Right cardiac atrium (tissue), 5 donors: ENCODE measurements around the gene ADAM22. TPM values are rescaled to one million over a fixed set of nuclear protein-coding genes. Genes with fewer than 3 reads are reported as not detected.

Experiments used
- ATAC-seq, 2 donors: fragments of 200-7000 bp; cut with Tn5 transposase; one replicate each; pipeline versions ENCODE4 v1.8.0 to v1.9.1; 2020; ENCODE audit warnings: moderate library complexity in 2 of 2, mild to moderate bottlenecking in 1 of 2
- DNase-seq, 3 donors: peaks; one replicate each; pipeline ENCODE4 v3.0.0-alpha.2; 2020
- H3K27ac ChIP-seq: one replicate; pipeline ENCODE4 v1.5.1; 2013; ENCODE audit warnings: mild to moderate bottlenecking, low read length, control low read depth, moderate library complexity
- H3K27me3 ChIP-seq: one replicate; pipeline ENCODE4 v1.6.1; 2013; ENCODE audit not compliant: control insufficient read depth, insufficient read depth
- H3K4me1 ChIP-seq: one replicate; pipeline ENCODE4 v1.6.1; 2013; ENCODE audit warnings: low read length; ENCODE audit not compliant: control insufficient read depth, insufficient read depth
- H3K4me3 ChIP-seq: one replicate; pipeline ENCODE4 v1.5.1; 2013; ENCODE audit warnings: low read length, control low read depth
- H3K9me3 ChIP-seq: one replicate; pipeline ENCODE4 v1.6.1; 2013; ENCODE audit warnings: low read length; ENCODE audit not compliant: control insufficient read depth
- WGBS: extraction: QIAGEN DNeasy Blood & Tissue Kit; methylation state at CpG from one replicate; pipeline ENCODE4 v1.1.7; 2013; 5-methylcytosine and 5-hydroxymethylcytosine counted together
- intact Hi-C, 4 donors: fragments of 100-400 bp; cut with DNase I; formaldehyde crosslinking; loops; one replicate each; pipeline versions ENCODE4 v1.11.0 to v1.14.0; 2022 to 2023
- polyA plus RNA-seq: library from polyadenylated mRNA; stranded (reverse); fragments of 200-250 nt; gene quantifications from one replicate; pipeline ENCODE4 v1.2.3, GENCODE V29; 2013
- total RNA-seq, 4 donors: library from RNA; stranded (reverse); fragmentation: NEBNext Ultra II Directional; extraction: Animal tissue kit (Norgen Biotek cat#: 25700); gene quantifications; one replicate each; pipeline ENCODE4 v1.2.1, GENCODE V29; 2021
- donor health status: healthy with polysubstance abuse.
- donor health status: DM: no; HTN: yes; CAD: no.
- donor health status: DM: no; HTN: no; CAD: no.
- donor health status: DM: no; HTN: yes; CAD: no; lungs with severe emphysema.
- donor health status: DM: yes; HTN: yes; CAD: no.

Gene ADAM22
- total and polyA plus RNA-seq, 5 donors: 0.57 to 5.6 (median 2.9) TPM

DNA sequence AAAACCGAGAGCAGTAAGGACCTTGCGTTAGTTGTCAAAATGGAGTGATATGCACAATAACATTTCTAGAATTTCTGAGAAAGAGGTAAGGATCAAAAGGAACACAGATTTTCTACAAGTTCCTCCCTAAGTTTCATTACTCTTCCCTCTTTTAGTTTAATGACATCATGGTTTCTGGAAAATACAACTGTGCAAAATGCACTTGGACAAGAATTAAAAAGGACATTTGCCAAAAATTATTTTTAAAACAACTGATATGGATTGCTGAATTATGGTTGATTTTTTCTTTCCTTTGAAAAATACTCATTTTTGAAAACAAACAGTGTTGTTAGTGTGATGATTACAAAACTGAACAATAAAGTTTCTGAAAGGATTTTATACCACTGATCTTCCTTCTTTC is 233.7 kb downstream of the ADAM22 start:
- Histone ChIP-seq H3K27me3 (no peaks in the 10 kb centered on the region), H3K27ac (no peak overlapping the region), H3K4me3 (no peak overlapping the region), H3K4me1 (no peaks in the 10 kb centered on the region), H3K9me3 (no peaks in the 10 kb centered on the region)
- WGBS: 56% methylated on average over 2 of the region's 2 CpGs
- no peak for ATAC-seq
- no peak for DNase-seq
- intact Hi-C loops: no loop called here

DNA sequence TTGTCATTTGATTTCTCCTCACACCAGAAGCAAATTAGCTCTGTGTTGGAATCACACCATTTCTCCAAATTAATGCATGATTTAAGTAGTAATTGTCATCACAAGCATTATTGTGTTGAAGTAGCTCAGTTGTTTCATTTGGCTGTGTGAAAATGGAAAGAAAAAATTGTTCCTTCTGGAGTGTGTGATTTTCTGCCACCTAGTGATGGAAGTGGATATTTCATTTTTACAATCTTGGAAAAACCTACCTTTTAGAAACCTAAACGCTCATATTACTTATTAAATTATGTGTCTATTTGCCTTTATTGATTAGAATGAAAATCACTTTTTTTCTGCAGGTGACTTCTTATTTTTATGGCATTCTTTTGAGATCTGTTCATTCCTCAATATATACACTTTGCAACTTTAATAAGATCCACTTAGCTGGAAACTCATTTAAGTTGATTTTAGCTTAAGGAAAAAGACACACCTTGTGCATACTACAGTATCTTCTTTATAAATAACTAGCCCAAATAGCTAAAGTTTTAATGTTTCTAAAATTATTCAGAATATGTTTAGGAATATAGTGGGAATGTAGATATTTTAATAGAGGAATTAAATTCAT is 235.8 kb downstream of the ADAM22 start:
- no peak for DNase-seq
- Histone ChIP-seq H3K27me3 (no peaks in the 10 kb centered on the region), H3K27ac (no peak overlapping the region), H3K4me1 (no peaks in the 10 kb centered on the region), H3K9me3 (no peaks in the 10 kb centered on the region), H3K4me3 (no peak overlapping the region)
- 13% methylated on average over 1 of the region's 1 CpG for WGBS
- no peak for ATAC-seq
- intact Hi-C loops: no loop called here

DNA sequence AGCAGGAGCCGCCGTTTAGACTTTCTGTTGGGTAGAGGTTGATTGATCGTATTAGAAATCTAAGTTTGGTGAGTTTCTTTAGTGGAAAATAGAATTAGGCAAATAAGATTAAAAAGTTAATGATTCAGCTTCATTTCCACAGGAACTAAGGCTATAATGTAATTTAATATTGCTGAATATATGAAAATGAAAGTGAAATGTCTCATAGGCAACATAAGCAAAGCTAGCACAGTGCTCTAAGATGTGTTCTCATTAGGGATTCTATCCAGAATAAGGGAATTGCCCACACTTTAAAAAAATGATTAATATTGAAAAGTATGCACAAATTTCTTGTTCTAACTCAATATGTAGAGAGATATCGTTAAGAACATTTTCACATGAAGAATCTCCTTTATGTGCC is 238.8 kb downstream of the ADAM22 start:
- intact Hi-C loops: no loop called here
- H3K4me3 ChIP-seq: no peak overlapping the region
- no peak overlapping the region for H3K27ac ChIP-seq
- H3K4me1 ChIP-seq: no peaks in the 10 kb centered on the region
- no peaks in the 10 kb centered on the region for H3K27me3 ChIP-seq
- 96% methylated on average over 4 of the region's 4 CpGs for WGBS
- H3K9me3 ChIP-seq: no peaks in the 10 kb centered on the region
- ATAC-seq (no peak), DNase-seq (no peak)

DNA sequence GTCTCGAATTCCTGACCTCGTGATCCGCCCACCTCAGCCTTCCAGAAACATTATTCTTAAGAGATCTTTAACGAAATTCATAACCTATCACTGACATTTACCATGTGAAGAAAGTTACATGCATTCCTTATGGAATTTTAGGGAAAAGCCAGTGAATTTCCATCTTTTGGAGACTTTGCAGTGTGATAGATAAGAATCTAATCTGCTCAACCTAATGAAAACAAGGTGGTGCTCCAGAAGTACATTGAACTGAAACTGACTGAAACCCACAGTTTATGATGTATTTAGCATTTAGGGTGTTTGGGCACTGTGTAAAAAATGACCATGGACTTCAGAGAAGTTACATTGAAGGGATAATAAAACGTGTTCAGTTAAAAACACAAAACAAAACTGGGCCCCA is 242.1 kb downstream of the ADAM22 start:
- Histone ChIP-seq H3K27ac (no peak overlapping the region), H3K27me3 (no peaks in the 10 kb centered on the region), H3K9me3 (no peaks in the 10 kb centered on the region), H3K4me3 (no peak overlapping the region), H3K4me1 (no peaks in the 10 kb centered on the region)
- intact Hi-C loops: no loop called here
- 90% methylated on average over 5 of the region's 5 CpGs for WGBS
- DNase-seq (no peak), ATAC-seq (no peak)

DNA sequence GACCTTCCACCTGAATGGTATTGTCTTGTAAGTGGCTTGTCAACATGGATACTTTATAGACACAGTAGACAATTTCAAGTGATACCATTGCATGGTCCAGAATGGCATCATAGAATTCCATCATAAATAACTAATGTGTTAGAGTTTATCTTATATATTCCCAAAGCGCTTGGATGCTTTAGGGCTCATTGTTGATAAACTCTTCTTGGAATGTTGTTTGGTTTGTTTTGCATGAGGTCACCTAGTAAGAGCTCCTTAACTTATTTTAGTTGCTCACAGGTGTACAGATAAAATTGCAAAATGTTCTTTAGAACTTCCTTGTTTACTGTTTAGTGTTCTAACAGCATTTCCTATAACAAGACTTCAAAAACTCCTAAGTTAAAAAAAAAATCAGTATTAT is 249.0 kb downstream of the ADAM22 start:
- Histone ChIP-seq H3K9me3 (no peaks in the 10 kb centered on the region), H3K4me1 (no peaks in the 10 kb centered on the region), H3K27ac (no peak overlapping the region), H3K27me3 (no peaks in the 10 kb centered on the region), H3K4me3 (no peak overlapping the region)
- 95% methylated on average over 1 of the region's 1 CpG for WGBS
- DNase-seq (no peak), ATAC-seq (no peak)
- intact Hi-C loops: no loop called here

DNA sequence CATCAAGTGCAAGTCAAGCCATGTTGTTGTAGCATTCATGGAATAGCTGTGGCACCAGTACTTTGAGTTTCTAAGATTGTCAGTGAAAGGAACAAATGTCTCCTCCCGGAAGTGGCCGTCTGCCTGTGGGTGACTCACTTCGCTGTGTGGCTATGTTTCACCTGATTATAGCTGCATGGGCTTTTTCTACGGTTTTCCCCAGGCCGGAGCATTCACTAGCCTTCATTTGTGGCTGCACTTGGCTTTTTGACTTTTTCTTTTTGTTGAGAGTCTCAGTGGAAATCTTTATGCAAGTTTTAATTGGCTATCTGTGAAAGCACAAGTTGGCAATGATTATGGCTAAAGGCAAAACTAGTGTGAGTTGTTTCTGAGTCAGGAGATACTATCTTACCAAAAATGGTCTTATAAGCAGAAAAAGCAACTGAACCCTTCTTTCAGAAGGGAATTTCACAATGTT is 250.8 kb downstream of the ADAM22 start:
- Histone ChIP-seq H3K27me3 (no peaks in the 10 kb centered on the region), H3K4me3 (no peak overlapping the region), H3K9me3 (no peaks in the 10 kb centered on the region), H3K27ac (no peak overlapping the region), H3K4me1 (no peaks in the 10 kb centered on the region)
- WGBS: 85% methylated on average over 5 of the region's 5 CpGs
- intact Hi-C loops: no loop called here
- ATAC-seq (peak in 1 of 2 donors; percentile 22), DNase-seq (peak in 2 of 3 donors; percentile 20 to 38)

DNA sequence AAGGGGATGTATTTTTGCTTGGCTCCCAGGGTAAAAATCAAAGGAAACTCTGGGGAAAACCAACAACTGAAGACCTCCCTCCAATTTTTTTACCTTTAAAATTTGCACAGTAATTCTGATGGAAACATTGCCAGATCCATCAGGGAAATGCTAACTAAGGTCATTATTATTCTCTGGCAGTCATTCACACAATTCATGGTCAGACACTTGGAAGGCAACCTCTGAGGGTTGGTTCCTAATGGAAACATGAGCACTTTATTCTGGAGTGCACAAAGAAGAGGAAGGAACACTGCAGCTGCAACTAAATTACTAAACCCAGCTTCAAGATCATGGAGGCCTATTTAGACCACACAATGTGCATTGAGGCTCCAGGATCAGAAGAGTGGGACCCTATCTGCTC is 251.6 kb downstream of the ADAM22 start:
- intact Hi-C loops: no loop called here
- Histone ChIP-seq H3K27me3 (no peaks in the 10 kb centered on the region), H3K27ac (no peak overlapping the region), H3K4me1 (no peaks in the 10 kb centered on the region), H3K9me3 (no peaks in the 10 kb centered on the region), H3K4me3 (no peak overlapping the region)
- DNase-seq (no peak), ATAC-seq (no peak)

DNA sequence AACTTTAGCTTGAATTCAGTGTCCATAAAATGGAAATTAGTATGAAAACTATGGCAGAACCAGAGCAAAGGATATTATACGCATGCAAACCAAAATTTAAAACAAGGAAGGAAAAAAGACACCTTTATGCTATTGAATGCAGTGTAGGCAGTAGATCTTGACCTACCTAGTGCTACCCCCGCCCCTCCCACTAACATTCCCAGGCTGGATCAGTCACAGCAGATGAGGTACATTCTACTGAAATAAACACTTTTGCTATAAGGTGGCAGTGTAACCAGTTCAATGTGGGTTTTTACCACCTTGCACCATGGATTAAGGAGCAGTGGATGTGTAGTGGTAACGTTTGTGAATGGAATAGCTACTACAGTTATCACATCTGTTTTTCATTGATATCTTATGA is 257.9 kb downstream of the ADAM22 start:
- 83% methylated on average over 3 of the region's 3 CpGs for WGBS

DNA sequence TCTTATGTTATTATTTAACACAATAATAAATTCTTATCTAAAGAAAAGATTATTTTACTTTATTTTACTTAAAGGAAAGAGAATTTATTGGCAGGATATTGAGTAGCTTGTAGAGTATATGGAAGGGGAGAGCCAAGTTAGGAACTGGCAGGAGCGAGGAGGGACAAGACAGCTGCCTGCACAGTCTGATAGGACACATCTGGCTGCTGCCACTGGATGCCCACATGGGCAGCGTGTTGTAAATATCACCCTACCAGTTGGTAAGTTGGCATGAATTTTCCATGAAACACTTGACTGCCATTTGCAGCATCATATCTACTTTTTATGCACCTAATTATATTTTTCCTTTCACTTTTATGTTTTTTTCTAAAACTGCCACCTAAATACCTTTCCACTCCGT is 266.2 kb downstream of the ADAM22 start:
- no peak for ATAC-seq
- WGBS: 82% methylated on average over 3 of the region's 3 CpGs

More for the DNA sequence above, 257.9 kb downstream of the ADAM22 start:
- no peak overlapping the region for H3K4me3 ChIP-seq
- no peaks in the 10 kb centered on the region for H3K4me1 ChIP-seq
- ATAC-seq: no peak
- H3K9me3 ChIP-seq: no peaks in the 10 kb centered on the region
- DNase-seq: no peak
- intact Hi-C loops: no loop called here
- no peaks in the 10 kb centered on the region for H3K27me3 ChIP-seq
- H3K27ac ChIP-seq: no peak overlapping the region

DNA sequence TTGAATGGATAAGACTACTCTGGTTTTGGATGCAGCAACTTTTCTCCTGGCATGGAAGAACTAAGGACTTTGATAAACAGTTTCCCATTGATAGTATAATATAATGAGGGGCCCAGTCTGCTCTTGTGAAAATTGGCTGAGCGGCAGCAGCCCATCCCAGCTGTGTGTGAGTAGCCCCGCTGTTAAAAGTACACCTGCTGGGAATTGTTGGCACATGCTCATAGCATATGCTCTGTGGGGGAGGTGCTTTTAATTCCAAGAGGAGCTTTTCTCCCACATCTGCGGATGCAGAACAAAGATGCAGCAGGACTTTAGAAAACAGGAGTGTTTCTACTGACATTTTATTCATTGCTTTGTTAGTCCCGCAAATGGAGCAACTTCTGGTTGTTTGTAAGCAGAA is 266.7 kb downstream of the ADAM22 start:
- ATAC-seq: no peak
- WGBS: 61% methylated on average over 4 of the region's 4 CpGs
- H3K27me3 ChIP-seq: no peaks in the 10 kb centered on the region

More for the DNA sequence above, 266.2 kb downstream of the ADAM22 start:
- H3K4me1 ChIP-seq: peaks cover 1% of the 10 kb centered on the region
- no peaks in the 10 kb centered on the region for H3K27me3 ChIP-seq
- DNase-seq: no peak
- no peak overlapping the region for H3K4me3 ChIP-seq
- intact Hi-C loops: no loop called here
- H3K9me3 ChIP-seq: no peaks in the 10 kb centered on the region
- no peak overlapping the region for H3K27ac ChIP-seq

DNA sequence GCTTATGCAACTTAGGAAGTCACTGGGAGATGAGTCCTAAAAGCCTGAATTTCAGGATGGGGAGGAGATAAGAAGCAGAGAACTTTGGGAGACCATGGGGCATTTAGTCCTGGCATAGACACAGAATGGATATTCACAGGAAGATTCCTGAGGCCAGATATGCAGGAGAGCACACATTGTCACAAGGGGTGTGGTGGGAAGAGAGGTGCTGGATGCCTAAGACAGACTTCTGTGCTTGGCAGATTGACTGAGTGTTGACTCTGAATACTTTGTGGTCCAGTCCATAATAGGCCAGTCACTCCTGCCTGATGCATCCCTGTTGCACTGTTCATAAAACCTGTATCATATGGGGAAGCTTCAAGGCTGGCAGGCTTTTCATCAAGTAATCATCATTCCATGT is 267.3 kb downstream of the ADAM22 start:
- DNase-seq (no peak), ATAC-seq (no peak)
- no peak overlapping the region for H3K4me3 ChIP-seq

More for the DNA sequence above, 266.7 kb downstream of the ADAM22 start:
- Histone ChIP-seq H3K9me3 (no peaks in the 10 kb centered on the region), H3K27ac (no peak overlapping the region), H3K4me1 (peaks cover 1% of the 10 kb centered on the region), H3K4me3 (no peak overlapping the region)
- no peak for DNase-seq
- intact Hi-C loops: no loop called here

DNA sequence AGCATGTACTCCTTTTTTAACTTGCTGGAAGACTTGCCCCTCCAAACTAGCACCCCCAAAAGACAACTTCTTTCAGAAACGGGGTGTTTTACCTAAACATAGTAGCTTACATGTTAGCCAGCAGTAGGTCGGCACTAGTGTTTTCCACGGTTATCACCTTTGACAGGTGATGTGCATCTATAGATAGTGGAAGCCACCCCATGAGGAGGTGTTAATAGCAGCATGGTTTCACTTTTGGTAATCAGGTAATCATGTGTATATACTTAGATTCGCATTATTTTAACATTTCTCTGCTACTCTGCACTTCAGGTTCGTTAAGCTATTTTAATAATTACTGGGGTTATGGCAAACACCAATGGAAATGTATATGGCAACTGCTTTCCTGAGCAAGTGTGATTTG is 268.2 kb downstream of the ADAM22 start:
- WGBS: 71% methylated on average over 5 of the region's 5 CpGs

More for the DNA sequence above, 267.3 kb downstream of the ADAM22 start:
- Histone ChIP-seq H3K4me1 (peaks cover 1% of the 10 kb centered on the region), H3K9me3 (no peaks in the 10 kb centered on the region), H3K27ac (no peak overlapping the region), H3K27me3 (no peaks in the 10 kb centered on the region)
- intact Hi-C loops: no loop called here

More for the DNA sequence above, 268.2 kb downstream of the ADAM22 start:
- H3K4me1 ChIP-seq: peaks cover 1% of the 10 kb centered on the region
- ATAC-seq (no peak), DNase-seq (no peak)
- H3K27me3 ChIP-seq: no peaks in the 10 kb centered on the region
- H3K9me3 ChIP-seq: no peaks in the 10 kb centered on the region
- no peak overlapping the region for H3K4me3 ChIP-seq
- intact Hi-C loops: no loop called here
- H3K27ac ChIP-seq: no peak overlapping the region
